Smooth muscle cell (in vitro differentiated cells): ENCODE results near the gene PLEKHA3. TPM values are rescaled to one million over a fixed set of nuclear protein-coding genes. Genes with fewer than 3 reads are reported as not detected.
"Not testable (repeated sequence)": the region's sequence is repeated elsewhere in the genome, so short reads cannot be mapped to it uniquely, and the experiment has no call there.

Experiments used
- DNase-seq: peaks from one replicate; lab custom pipeline; 2025; ENCODE audit not compliant: unreplicated experiment; lab: John Stamatoyannopoulos, UW
- H2AFZ ChIP-seq: fragments of 200-600 bp; sonication (generic); 2 replicates; pipeline ENCODE4 v1.6.0; 2016; ENCODE audit warnings: antibody characterized with exemption, low read depth, mild to moderate bottlenecking
- H3F3A ChIP-seq: fragments of 200-600 bp; sonication (generic); 2 replicates; pipeline ENCODE4 v1.6.0; 2017; ENCODE audit warnings: antibody characterized with exemption, low read depth
- H3K27ac ChIP-seq: fragments of 200-600 bp; sonication (generic); 2 replicates; pipeline ENCODE4 v1.5.1; 2016; ENCODE audit warnings: low read depth, mild to moderate bottlenecking
- H3K27me3 ChIP-seq: fragments of 200-600 bp; sonication (generic); 2 replicates; pipeline ENCODE4 v1.6.1; 2016; ENCODE audit warnings: low read depth, mild to moderate bottlenecking
- H3K36me3 ChIP-seq: fragments of 200-600 bp; sonication (generic); 2 replicates; pipeline ENCODE4 v1.5.1; 2016; ENCODE audit warnings: low read depth
- H3K4me1 ChIP-seq: fragments of 200-600 bp; sonication (generic); 2 replicates; pipeline ENCODE4 v1.5.1; 2016; ENCODE audit warnings: low read depth
- H3K4me2 ChIP-seq: fragments of 200-600 bp; sonication (generic); 2 replicates; pipeline ENCODE4 v1.6.0; 2016; ENCODE audit warnings: mild to moderate bottlenecking
- H3K4me3 ChIP-seq: fragments of 200-600 bp; sonication (generic); 2 replicates; pipeline ENCODE4 v1.5.1; 2016; ENCODE audit warnings: mild to moderate bottlenecking
- H3K79me2 ChIP-seq: fragments of 200-600 bp; sonication (generic); 2 replicates; pipeline ENCODE4 v1.6.0; 2016; ENCODE audit warnings: low read depth, mild to moderate bottlenecking
- H3K9ac ChIP-seq: fragments of 200-600 bp; sonication (generic); 2 replicates; pipeline ENCODE4 v1.6.0; 2016; ENCODE audit warnings: low read depth
- H3K9me3 ChIP-seq: fragments of 200-600 bp; sonication (generic); replicated peaks from 2 replicates; pipeline ENCODE4 v1.5.1; 2016; ENCODE audit warnings: low read depth
- H4K20me1 ChIP-seq: fragments of 200-600 bp; sonication (generic); 2 replicates; pipeline ENCODE4 v1.6.0; 2016; ENCODE audit warnings: low read depth
- CTCF ChIP-seq: fragments of 200-600 bp; sonication (generic); IDR thresholded peaks from 2 replicates; pipeline ENCODE4 v1.5.1; 2017; ENCODE audit warnings: borderline replicate concordance, mild to moderate bottlenecking, antibody characterized with exemption; ENCODE audit not compliant: insufficient read depth, poor library complexity, severe bottlenecking
- WGBS: methylation state at CpG from one replicate; pipeline ENCODE4 v1.1.7; 2016; ENCODE audit warnings: low lambda C conversion rate; 5-methylcytosine and 5-hydroxymethylcytosine counted together
- polyA plus RNA-seq: library from polyadenylated mRNA; unstranded; fragments of >200 nt; fragmentation: Nextera tagmentation; extraction: Ambion mirVana; gene quantifications from 2 replicates; pipeline ENCODE4 v1.2.1, GENCODE V29; 2016
- total RNA-seq: library from RNA; depleted of rRNA; stranded (reverse); fragments of >200 nt; gene quantifications from 2 replicates; pipeline ENCODE4 v1.2.3, GENCODE V29; 2014

Gene PLEKHA3
- total and polyA plus RNA-seq, 2 experiments from 2014 or later, result 9.9 to 37.9 TPM

GRCh38 chr2:178455947-178456346 lies 24.3 kb upstream of the PLEKHA3 start:
- H4K20me1 ChIP-seq, result no peaks in the 10 kb centered on the region
- no peaks in the 10 kb centered on the region for H3K4me1 ChIP-seq
- no peak overlapping the region for H2AFZ ChIP-seq
- H3K36me3 ChIP-seq, result no peaks in the 10 kb centered on the region
- TF ChIP-seq CTCF, result no peak
- H3F3A ChIP-seq, result peaks cover 5% of the 10 kb centered on the region
- H3K4me3 ChIP-seq, result no peak overlapping the region
- no peaks in the 10 kb centered on the region for H3K79me2 ChIP-seq
- WGBS, result 63% methylated on average over 5 of the region's 5 CpGs
- no peaks in the 10 kb centered on the region for H3K27me3 ChIP-seq
- H3K9me3 ChIP-seq, result no peaks in the 10 kb centered on the region
- DNase-seq, result no peak
- no peak overlapping the region for H3K4me2 ChIP-seq
- H3K9ac ChIP-seq, result peak overlapping the region; percentile 85
- peak overlapping the region; percentile 90 for H3K27ac ChIP-seq

- H3K9me3 ChIP-seq, result no peaks in the 10 kb centered on the region
- no peaks in the 10 kb centered on the region for H4K20me1 ChIP-seq
- TF ChIP-seq CTCF, result no peak
- 89% methylated on average over 11 of the region's 11 CpGs for WGBS
- no peaks in the 10 kb centered on the region for H3K36me3 ChIP-seq
- H3K9ac ChIP-seq, result no peak overlapping the region
- no peak for DNase-seq
- no peak overlapping the region for H3K4me2 ChIP-seq
- H3F3A ChIP-seq, result peaks cover 5% of the 10 kb centered on the region
- no peaks in the 10 kb centered on the region for H3K4me1 ChIP-seq
- H3K4me3 ChIP-seq, result no peak overlapping the region
- H2AFZ ChIP-seq, result no peak overlapping the region
- no peak overlapping the region for H3K27ac ChIP-seq
- no peaks in the 10 kb centered on the region for H3K27me3 ChIP-seq
- no peaks in the 10 kb centered on the region for H3K79me2 ChIP-seq
Observed at GRCh38 chr2:178457390-178457886, 22.8 kb upstream of the PLEKHA3 start.

GRCh38 chr2:178469219-178469849 lies 10.9 kb upstream of the PLEKHA3 start:
- H3K27ac ChIP-seq, result no peak overlapping the region
- peaks cover 5% of the 10 kb centered on the region for H3K36me3 ChIP-seq
- no peaks in the 10 kb centered on the region for H3K27me3 ChIP-seq
- no peaks in the 10 kb centered on the region for H3F3A ChIP-seq
- H3K4me3 ChIP-seq, result no peak overlapping the region
- no peak overlapping the region for H2AFZ ChIP-seq
- TF ChIP-seq CTCF, result no peak
- no peak overlapping the region for H3K9ac ChIP-seq
- no peak for DNase-seq
- H3K4me1 ChIP-seq, result no peaks in the 10 kb centered on the region
- peaks cover 13% of the 10 kb centered on the region for H3K79me2 ChIP-seq
- H3K9me3 ChIP-seq, result no peaks in the 10 kb centered on the region
- 68% methylated on average over 7 of the region's 7 CpGs for WGBS
- no peak overlapping the region for H3K4me2 ChIP-seq
- peaks cover 11% of the 10 kb centered on the region for H4K20me1 ChIP-seq

- WGBS, result 97% methylated on average over 5 of the region's 5 CpGs
- peaks cover 25% of the 10 kb centered on the region for H3K79me2 ChIP-seq
- not testable (repeated sequence) for H3K36me3 ChIP-seq, H3K9ac ChIP-seq, H3K27me3 ChIP-seq, H3K4me3 ChIP-seq, H3K27ac ChIP-seq, H3F3A ChIP-seq, H3K4me1 ChIP-seq, DNase-seq, H3K4me2 ChIP-seq, H2AFZ ChIP-seq, H3K9me3 ChIP-seq
- H4K20me1 ChIP-seq, result peaks cover 11% of the 10 kb centered on the region
Observed at GRCh38 chr2:178471313-178471712, 8.9 kb upstream of the PLEKHA3 start.
